H1 (cell line): ENCODE data around the gene OVOL3. TPM values are rescaled to one million over a fixed set of nuclear protein-coding genes. Genes with fewer than 3 reads are reported as not detected.

Experiments
- CEBPB ChIP-seq: IDR thresholded peaks from 2 replicates; pipeline ENCODE4 v1.6.1; 2012; ENCODE audit warnings: low read depth, low read length
- EGR1 ChIP-seq: IDR thresholded peaks from 2 replicates; pipeline ENCODE4 v1.6.1; 2011; ENCODE audit warnings: low read depth, low read length, borderline replicate concordance
- GABPA ChIP-seq: IDR thresholded peaks from 2 replicates; pipeline ENCODE4 v1.6.1; 2011; ENCODE audit warnings: mild to moderate bottlenecking, low read length, moderate library complexity, borderline replicate concordance; ENCODE audit not compliant: insufficient read depth
- MAFK ChIP-seq: IDR thresholded peaks from 2 replicates; pipeline ENCODE4 v1.6.1; 2012; ENCODE audit warnings: low read depth, mild to moderate bottlenecking, improper control_type of control experiment, low read length
- NRF1 ChIP-seq: IDR thresholded peaks from 2 replicates; pipeline ENCODE4 v1.6.1; 2011; ENCODE audit warnings: mild to moderate bottlenecking, low read depth, low read length, improper control_type of control experiment
- YY1 ChIP-seq: IDR thresholded peaks from 2 replicates; pipeline ENCODE4 v1.6.1; 2011; ENCODE audit warnings: low read depth, mild to moderate bottlenecking, low read length
- polyA plus RNA-seq, 7 experiments: library from polyadenylated mRNA; depleted of rRNA in 3 of 7; stranded (reverse) in 5 of 7; unstranded in 2 of 7; fragments of >200 nt in 5 of 7; fragments of 200-250 nt in 2 of 7; gene quantifications; 1 replicate in 5 of 7; 2 replicates in 1 of 7; 4 replicates in 1 of 7; pipeline versions ENCODE4 v1.2.1 to v1.2.3, GENCODE V29; 2011 to 2013; ENCODE audit warnings: missing spikeins in 2 of 7, mixed read lengths in 2 of 7
- total RNA-seq: library from RNA; stranded (reverse); fragmentation: NEBNext Ultra II Directional; extraction: Animal tissue kit (Norgen Biotek cat#: 25700); gene quantifications from 2 replicates; pipeline ENCODE4 v1.2.1, GENCODE V29; 2021
- TF ChIP-seq, protein P1 (sequence below): fragments of 300-600 bp; sonication (generic); IDR thresholded peaks from 2 replicates; pipeline ENCODE4 v1.7.1; 2012; ENCODE audit warnings: low read length, moderate library complexity, mild to moderate bottlenecking, inconsistent platforms; ENCODE audit not compliant: insufficient replicate concordance

OVOL3 gene
- total and polyA plus RNA-seq, 2 of the 8 experiments (the other 6 are each of a cell fraction or from before 2014, with no cell fraction given): 0.45 TPM; not detected in 1

DNA sequence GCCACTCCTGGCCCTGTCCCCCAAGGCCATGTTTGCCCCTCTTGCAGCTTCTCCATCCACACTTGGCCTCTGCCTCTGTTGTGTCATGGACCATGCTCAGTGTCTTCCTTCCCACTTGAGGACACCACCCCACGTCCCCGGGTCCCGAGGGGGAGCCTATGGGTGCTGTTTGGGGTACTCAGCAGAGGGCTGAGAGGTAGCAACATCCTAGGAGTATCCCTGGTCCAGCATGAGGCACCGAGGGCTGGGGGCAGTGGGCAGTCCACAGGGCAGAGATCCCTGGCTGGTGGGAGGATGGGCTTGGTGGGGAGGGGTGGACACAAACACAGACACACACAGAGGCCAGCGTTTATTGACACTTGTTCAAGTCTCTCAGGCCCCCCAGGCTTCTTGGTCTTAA is 39.6 kb downstream of the OVOL3 start (continued):
- TF ChIP-seq, protein P1, sequence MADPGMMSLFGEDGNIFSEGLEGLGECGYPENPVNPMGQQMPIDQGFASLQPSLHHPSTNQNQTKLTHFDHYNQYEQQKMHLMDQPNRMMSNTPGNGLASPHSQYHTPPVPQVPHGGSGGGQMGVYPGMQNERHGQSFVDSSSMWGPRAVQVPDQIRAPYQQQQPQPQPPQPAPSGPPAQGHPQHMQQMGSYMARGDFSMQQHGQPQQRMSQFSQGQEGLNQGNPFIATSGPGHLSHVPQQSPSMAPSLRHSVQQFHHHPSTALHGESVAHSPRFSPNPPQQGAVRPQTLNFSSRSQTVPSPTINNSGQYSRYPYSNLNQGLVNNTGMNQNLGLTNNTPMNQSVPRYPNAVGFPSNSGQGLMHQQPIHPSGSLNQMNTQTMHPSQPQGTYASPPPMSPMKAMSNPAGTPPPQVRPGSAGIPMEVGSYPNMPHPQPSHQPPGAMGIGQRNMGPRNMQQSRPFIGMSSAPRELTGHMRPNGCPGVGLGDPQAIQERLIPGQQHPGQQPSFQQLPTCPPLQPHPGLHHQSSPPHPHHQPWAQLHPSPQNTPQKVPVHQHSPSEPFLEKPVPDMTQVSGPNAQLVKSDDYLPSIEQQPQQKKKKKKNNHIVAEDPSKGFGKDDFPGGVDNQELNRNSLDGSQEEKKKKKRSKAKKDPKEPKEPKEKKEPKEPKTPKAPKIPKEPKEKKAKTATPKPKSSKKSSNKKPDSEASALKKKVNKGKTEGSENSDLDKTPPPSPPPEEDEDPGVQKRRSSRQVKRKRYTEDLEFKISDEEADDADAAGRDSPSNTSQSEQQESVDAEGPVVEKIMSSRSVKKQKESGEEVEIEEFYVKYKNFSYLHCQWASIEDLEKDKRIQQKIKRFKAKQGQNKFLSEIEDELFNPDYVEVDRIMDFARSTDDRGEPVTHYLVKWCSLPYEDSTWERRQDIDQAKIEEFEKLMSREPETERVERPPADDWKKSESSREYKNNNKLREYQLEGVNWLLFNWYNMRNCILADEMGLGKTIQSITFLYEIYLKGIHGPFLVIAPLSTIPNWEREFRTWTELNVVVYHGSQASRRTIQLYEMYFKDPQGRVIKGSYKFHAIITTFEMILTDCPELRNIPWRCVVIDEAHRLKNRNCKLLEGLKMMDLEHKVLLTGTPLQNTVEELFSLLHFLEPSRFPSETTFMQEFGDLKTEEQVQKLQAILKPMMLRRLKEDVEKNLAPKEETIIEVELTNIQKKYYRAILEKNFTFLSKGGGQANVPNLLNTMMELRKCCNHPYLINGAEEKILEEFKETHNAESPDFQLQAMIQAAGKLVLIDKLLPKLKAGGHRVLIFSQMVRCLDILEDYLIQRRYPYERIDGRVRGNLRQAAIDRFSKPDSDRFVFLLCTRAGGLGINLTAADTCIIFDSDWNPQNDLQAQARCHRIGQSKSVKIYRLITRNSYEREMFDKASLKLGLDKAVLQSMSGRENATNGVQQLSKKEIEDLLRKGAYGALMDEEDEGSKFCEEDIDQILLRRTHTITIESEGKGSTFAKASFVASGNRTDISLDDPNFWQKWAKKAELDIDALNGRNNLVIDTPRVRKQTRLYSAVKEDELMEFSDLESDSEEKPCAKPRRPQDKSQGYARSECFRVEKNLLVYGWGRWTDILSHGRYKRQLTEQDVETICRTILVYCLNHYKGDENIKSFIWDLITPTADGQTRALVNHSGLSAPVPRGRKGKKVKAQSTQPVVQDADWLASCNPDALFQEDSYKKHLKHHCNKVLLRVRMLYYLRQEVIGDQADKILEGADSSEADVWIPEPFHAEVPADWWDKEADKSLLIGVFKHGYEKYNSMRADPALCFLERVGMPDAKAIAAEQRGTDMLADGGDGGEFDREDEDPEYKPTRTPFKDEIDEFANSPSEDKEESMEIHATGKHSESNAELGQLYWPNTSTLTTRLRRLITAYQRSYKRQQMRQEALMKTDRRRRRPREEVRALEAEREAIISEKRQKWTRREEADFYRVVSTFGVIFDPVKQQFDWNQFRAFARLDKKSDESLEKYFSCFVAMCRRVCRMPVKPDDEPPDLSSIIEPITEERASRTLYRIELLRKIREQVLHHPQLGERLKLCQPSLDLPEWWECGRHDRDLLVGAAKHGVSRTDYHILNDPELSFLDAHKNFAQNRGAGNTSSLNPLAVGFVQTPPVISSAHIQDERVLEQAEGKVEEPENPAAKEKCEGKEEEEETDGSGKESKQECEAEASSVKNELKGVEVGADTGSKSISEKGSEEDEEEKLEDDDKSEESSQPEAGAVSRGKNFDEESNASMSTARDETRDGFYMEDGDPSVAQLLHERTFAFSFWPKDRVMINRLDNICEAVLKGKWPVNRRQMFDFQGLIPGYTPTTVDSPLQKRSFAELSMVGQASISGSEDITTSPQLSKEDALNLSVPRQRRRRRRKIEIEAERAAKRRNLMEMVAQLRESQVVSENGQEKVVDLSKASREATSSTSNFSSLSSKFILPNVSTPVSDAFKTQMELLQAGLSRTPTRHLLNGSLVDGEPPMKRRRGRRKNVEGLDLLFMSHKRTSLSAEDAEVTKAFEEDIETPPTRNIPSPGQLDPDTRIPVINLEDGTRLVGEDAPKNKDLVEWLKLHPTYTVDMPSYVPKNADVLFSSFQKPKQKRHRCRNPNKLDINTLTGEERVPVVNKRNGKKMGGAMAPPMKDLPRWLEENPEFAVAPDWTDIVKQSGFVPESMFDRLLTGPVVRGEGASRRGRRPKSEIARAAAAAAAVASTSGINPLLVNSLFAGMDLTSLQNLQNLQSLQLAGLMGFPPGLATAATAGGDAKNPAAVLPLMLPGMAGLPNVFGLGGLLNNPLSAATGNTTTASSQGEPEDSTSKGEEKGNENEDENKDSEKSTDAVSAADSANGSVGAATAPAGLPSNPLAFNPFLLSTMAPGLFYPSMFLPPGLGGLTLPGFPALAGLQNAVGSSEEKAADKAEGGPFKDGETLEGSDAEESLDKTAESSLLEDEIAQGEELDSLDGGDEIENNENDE: no peak
- TF ChIP-seq YY1 (no peak), EGR1 (no peak), GABPA (no peak), NRF1 (no peak), CEBPB (no peak), MAFK (no peak)
